HL-60 (cell line): ENCODE results near the gene ZFP36L1.

Experiments used
- CTCF ChIP-seq: IDR thresholded peaks from one replicate; pipeline ENCODE4 v1.5.1; 2011; ENCODE audit warnings: low read length, control low read depth, inconsistent platforms; ENCODE audit not compliant: insufficient read depth
- POLR2AphosphoS5 ChIP-seq: IDR thresholded peaks from 2 replicates; pipeline ENCODE4 v1.6.1; 2012; ENCODE audit warnings: low read depth
- TF ChIP-seq, protein P1 (sequence below): IDR thresholded peaks from 2 replicates; pipeline ENCODE4 v1.6.1; 2012; ENCODE audit warnings: low read depth; ENCODE audit not compliant: insufficient replicate concordance

- no peak for TF ChIP-seq CTCF
- TF ChIP-seq POLR2AphosphoS5 = no peak
- TF ChIP-seq, protein P1, sequence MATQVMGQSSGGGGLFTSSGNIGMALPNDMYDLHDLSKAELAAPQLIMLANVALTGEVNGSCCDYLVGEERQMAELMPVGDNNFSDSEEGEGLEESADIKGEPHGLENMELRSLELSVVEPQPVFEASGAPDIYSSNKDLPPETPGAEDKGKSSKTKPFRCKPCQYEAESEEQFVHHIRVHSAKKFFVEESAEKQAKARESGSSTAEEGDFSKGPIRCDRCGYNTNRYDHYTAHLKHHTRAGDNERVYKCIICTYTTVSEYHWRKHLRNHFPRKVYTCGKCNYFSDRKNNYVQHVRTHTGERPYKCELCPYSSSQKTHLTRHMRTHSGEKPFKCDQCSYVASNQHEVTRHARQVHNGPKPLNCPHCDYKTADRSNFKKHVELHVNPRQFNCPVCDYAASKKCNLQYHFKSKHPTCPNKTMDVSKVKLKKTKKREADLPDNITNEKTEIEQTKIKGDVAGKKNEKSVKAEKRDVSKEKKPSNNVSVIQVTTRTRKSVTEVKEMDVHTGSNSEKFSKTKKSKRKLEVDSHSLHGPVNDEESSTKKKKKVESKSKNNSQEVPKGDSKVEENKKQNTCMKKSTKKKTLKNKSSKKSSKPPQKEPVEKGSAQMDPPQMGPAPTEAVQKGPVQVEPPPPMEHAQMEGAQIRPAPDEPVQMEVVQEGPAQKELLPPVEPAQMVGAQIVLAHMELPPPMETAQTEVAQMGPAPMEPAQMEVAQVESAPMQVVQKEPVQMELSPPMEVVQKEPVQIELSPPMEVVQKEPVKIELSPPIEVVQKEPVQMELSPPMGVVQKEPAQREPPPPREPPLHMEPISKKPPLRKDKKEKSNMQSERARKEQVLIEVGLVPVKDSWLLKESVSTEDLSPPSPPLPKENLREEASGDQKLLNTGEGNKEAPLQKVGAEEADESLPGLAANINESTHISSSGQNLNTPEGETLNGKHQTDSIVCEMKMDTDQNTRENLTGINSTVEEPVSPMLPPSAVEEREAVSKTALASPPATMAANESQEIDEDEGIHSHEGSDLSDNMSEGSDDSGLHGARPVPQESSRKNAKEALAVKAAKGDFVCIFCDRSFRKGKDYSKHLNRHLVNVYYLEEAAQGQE = no peak
Measured at GRCh38 chr14:68766299-68767247, 26.3 kb downstream of the ZFP36L1 start.
